Choroid plexus epithelial cell (primary cell): ENCODE data around the gene SLC44A3.

Experiments used
- DNase-seq: peaks from one replicate; pipeline ENCODE4 v3.0.0-alpha.2; 2010; ENCODE audit warnings: low read depth
- H3K4me3 ChIP-seq: 2 replicates; pipeline ENCODE4 v1.5.1; 2011; ENCODE audit warnings: low read depth, mild to moderate bottlenecking, control low read depth, low read length, moderate library complexity
- CTCF ChIP-seq: conservative IDR thresholded peaks from 2 replicates; pipeline ENCODE4 v1.5.1; 2011; ENCODE audit warnings: low read depth, mild to moderate bottlenecking, control low read depth, inconsistent platforms, low read length, moderate library complexity

SLC44A3 gene

DNA sequence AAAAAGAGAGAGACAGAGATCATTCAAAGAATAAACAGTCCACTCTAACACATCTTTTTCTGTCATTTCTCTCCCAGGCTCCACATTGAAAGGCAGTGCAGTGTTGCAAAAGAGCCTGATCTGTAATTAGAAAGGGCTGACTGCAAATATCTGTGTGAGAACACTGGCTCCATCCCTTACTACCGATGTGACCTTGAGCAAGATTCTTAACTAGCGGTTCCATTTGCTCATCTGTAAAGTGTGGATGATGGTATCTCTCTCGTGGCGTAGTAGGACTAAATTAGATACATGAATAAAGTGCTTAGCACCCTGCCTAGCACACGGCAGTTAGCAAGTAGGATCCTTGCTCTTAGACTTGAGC is 26.9 kb upstream of the SLC44A3 start:
- peak; percentile 76 for DNase-seq
- TF ChIP-seq CTCF = no peak
- H3K4me3 ChIP-seq = no peak overlapping the region

GRCh38 chr1:94795434-94795833 is 24.7 kb upstream of the SLC44A3 start:
- no peak overlapping the region for H3K4me3 ChIP-seq
- TF ChIP-seq CTCF = no peak
- no peak for DNase-seq

GRCh38 chr1:94796266-94796665 is 23.9 kb upstream of the SLC44A3 start:
- no peak for TF ChIP-seq CTCF
- no peak overlapping the region for H3K4me3 ChIP-seq
- no peak for DNase-seq

GRCh38 chr1:94797291-94797690 is 22.9 kb upstream of the SLC44A3 start:
- TF ChIP-seq CTCF = no peak
- no peak overlapping the region for H3K4me3 ChIP-seq
- no peak for DNase-seq

DNA sequence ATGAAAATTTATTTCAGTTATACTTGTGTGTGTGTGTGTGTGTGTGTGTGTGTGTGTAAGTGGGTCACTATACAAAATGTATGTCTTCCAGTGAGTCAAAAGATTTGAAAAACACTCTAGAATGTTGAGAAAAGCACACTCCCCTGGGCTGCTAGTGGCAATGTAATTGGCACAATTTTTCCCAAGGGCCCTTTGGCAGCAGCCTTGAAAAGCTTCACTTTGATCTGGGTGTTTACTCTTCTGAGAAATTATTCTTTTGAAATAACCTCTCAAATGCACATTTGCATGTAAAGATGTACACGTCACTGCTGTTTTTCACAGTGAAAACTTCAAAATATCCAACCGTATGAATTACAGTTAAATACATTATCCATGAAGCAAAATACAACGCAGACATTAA is 22.1 kb upstream of the SLC44A3 start:
- DNase-seq = no peak
- no peak for TF ChIP-seq CTCF
- H3K4me3 ChIP-seq = no peak overlapping the region

GRCh38 chr1:94798462-94798861 is 21.7 kb upstream of the SLC44A3 start:
- no peak for TF ChIP-seq CTCF
- no peak for DNase-seq
- no peak overlapping the region for H3K4me3 ChIP-seq

- DNase-seq = no peak
- TF ChIP-seq CTCF = no peak
- H3K4me3 ChIP-seq = no peak overlapping the region
Measured at GRCh38 chr1:94799206-94799605, 21.0 kb upstream of the SLC44A3 start.
